ENCODE data around the gene RNF44. TPM values are rescaled to one million over a fixed set of nuclear protein-coding genes. Genes with fewer than 3 reads are reported as not detected.

The RNF44 gene
- total RNA-seq, 1 donor from 2014 or later = 322 TPM

- TF ChIP-seq CTCF (IDR thresholded peaks at IDR 0.05; ENCODE audit: partially characterized antibody, unreplicated experiment) = no peak
- no peak overlapping the region for H3K4me3 Mint-ChIP-seq (ENCODE audit: unreplicated experiment)
Measured at GRCh38 chr5:176517053-176517661, 20.0 kb downstream of the RNF44 start.

GRCh38 chr5:176515396-176515795 is 21.8 kb downstream of the RNF44 start:
- Mint-ChIP-seq H3K36me3 (ENCODE audit: unreplicated experiment) (no peaks in the 10 kb centered on the region), H3K27me3 (ENCODE audit: unreplicated experiment) (no peaks in the 10 kb centered on the region), H3K4me1 (ENCODE audit: low read depth, unreplicated experiment) (no peaks in the 10 kb centered on the region), H3K27ac (ENCODE audit: unreplicated experiment) (no peak overlapping the region), H3K9me3 (ENCODE audit: unreplicated experiment) (no peaks in the 10 kb centered on the region), H3K4me3 (ENCODE audit: unreplicated experiment) (no peak overlapping the region)
- no peak for DNase-seq
- TF ChIP-seq CTCF (IDR thresholded peaks at IDR 0.05; ENCODE audit: partially characterized antibody, unreplicated experiment) = no peak

More at GRCh38 chr5:176517053-176517661, 20.0 kb downstream of the RNF44 start:
- H3K9me3 Mint-ChIP-seq (ENCODE audit: unreplicated experiment) = no peaks in the 10 kb centered on the region
- no peaks in the 10 kb centered on the region for H3K36me3 Mint-ChIP-seq (ENCODE audit: unreplicated experiment)
- H3K4me1 Mint-ChIP-seq (ENCODE audit: low read depth, unreplicated experiment) = no peaks in the 10 kb centered on the region
- no peak for DNase-seq
- H3K27me3 Mint-ChIP-seq (ENCODE audit: unreplicated experiment) = peaks cover 2% of the 10 kb centered on the region
- H3K27ac Mint-ChIP-seq (ENCODE audit: unreplicated experiment) = no peak overlapping the region

- Mint-ChIP-seq H3K4me3 (ENCODE audit: unreplicated experiment) (no peak overlapping the region), H3K4me1 (ENCODE audit: low read depth, unreplicated experiment) (no peaks in the 10 kb centered on the region), H3K9me3 (ENCODE audit: unreplicated experiment) (no peaks in the 10 kb centered on the region), H3K36me3 (ENCODE audit: unreplicated experiment) (no peaks in the 10 kb centered on the region), H3K27ac (ENCODE audit: unreplicated experiment) (no peak overlapping the region), H3K27me3 (ENCODE audit: unreplicated experiment) (no peaks in the 10 kb centered on the region)
- no peak for TF ChIP-seq CTCF (IDR thresholded peaks at IDR 0.05; ENCODE audit: partially characterized antibody, unreplicated experiment)
- no peak for DNase-seq
Measured at GRCh38 chr5:176514244-176514950, 22.8 kb downstream of the RNF44 start.

GRCh38 chr5:176513788-176514187 is 23.4 kb downstream of the RNF44 start:
- TF ChIP-seq CTCF (IDR thresholded peaks at IDR 0.05; ENCODE audit: partially characterized antibody, unreplicated experiment) = no peak
- Mint-ChIP-seq H3K36me3 (ENCODE audit: unreplicated experiment) (no peaks in the 10 kb centered on the region), H3K27ac (ENCODE audit: unreplicated experiment) (no peak overlapping the region), H3K27me3 (ENCODE audit: unreplicated experiment) (no peaks in the 10 kb centered on the region), H3K4me3 (ENCODE audit: unreplicated experiment) (no peak overlapping the region), H3K9me3 (ENCODE audit: unreplicated experiment) (no peaks in the 10 kb centered on the region), H3K4me1 (ENCODE audit: low read depth, unreplicated experiment) (no peaks in the 10 kb centered on the region)
- no peak for DNase-seq

GRCh38 chr5:176508603-176509002 is 28.6 kb downstream of the RNF44 start:
- TF ChIP-seq CTCF (IDR thresholded peaks at IDR 0.05; ENCODE audit: partially characterized antibody, unreplicated experiment) = no peak
- H3K36me3 Mint-ChIP-seq (ENCODE audit: unreplicated experiment) = no peaks in the 10 kb centered on the region
- H3K9me3 Mint-ChIP-seq (ENCODE audit: unreplicated experiment) = no peaks in the 10 kb centered on the region
- no peak overlapping the region for H3K27ac Mint-ChIP-seq (ENCODE audit: unreplicated experiment)
- peaks cover 2% of the 10 kb centered on the region for H3K27me3 Mint-ChIP-seq (ENCODE audit: unreplicated experiment)
- no peak overlapping the region for H3K4me3 Mint-ChIP-seq (ENCODE audit: unreplicated experiment)
- DNase-seq = no peak
- no peaks in the 10 kb centered on the region for H3K4me1 Mint-ChIP-seq (ENCODE audit: low read depth, unreplicated experiment)

Data from glutamatergic neuron (in vitro differentiated cells).